K562 (cell line): ENCODE data around the gene DRC3. TPM values are rescaled to one million over a fixed set of nuclear protein-coding genes. Genes with fewer than 3 reads are reported as not detected.

Experiments used
- BACH1 ChIP-seq: fragments of 200-800 bp; sonication (Bioruptor generic); IDR thresholded peaks from 2 replicates; pipeline ENCODE4 v1.6.1; 2016; ENCODE audit warnings: missing genetic modification characterization, missing compliant biosample characterization
- HDAC6 ChIP-seq: IDR thresholded peaks from 2 replicates; pipeline ENCODE4 v1.6.1; 2012; ENCODE audit warnings: low read depth, mild to moderate bottlenecking, control low read depth, inconsistent platforms, low read length, moderate library complexity
- KAT7 ChIP-seq: sonication (generic); formaldehyde crosslinking; IDR thresholded peaks from 2 replicates; pipeline ENCODE4 v1.8.0; 2022; ENCODE audit warnings: missing genetic modification reagents, mild to moderate bottlenecking, borderline replicate concordance
- NCOA1 ChIP-seq: fragments of 450-650 bp; IDR thresholded peaks from 2 replicates; pipeline ENCODE4 v1.6.1; 2016; ENCODE audit warnings: low read depth
- PHTF2 ChIP-seq: fragments of 250-450 bp; sonication (Bioruptor Pico); IDR thresholded peaks from 2 replicates; pipeline ENCODE4 v1.5.0; 2021; ENCODE audit warnings: mild to moderate bottlenecking
- PML ChIP-seq: IDR thresholded peaks from 2 replicates; pipeline ENCODE4 v1.6.1; 2012; ENCODE audit warnings: low read length, inconsistent platforms
- RBM39 ChIP-seq: fragments of 200-400 bp; formaldehyde crosslinking; optimal IDR thresholded peaks from 2 replicates; pipeline ENCODE3; 2018; ENCODE audit warnings: low read depth, low read length
- SRSF9 ChIP-seq: fragments of 200-400 bp; formaldehyde crosslinking; IDR thresholded peaks from 2 replicates; pipeline ENCODE4 v1.6.1; 2017; ENCODE audit warnings: low read depth, low read length, borderline replicate concordance
- TARDBP ChIP-seq: fragments of 450-650 bp; IDR thresholded peaks from 2 replicates; pipeline ENCODE4 v1.6.1; 2016
- TRIM24 ChIP-seq, 2 experiments: fragments of 450-650 bp; IDR thresholded peaks; 2 replicates each; pipeline ENCODE4 v1.6.1; 2016
- polyA plus RNA-seq, 8 experiments: library from polyadenylated mRNA; depleted of rRNA in 4 of 8; stranded (reverse) in 5 of 8; unstranded in 3 of 8; fragments of >200 nt; fragmentation: Nextera tagmentation in 2 of 8; fragmentation: Illumina TruSeq in 1 of 8; extraction: Ambion mirVana in 2 of 8; extraction: Trizol in 1 of 8; gene quantifications; 2 replicates each; pipeline versions ENCODE4 v1.2.1 to v1.2.3, GENCODE V29; 2011 to 2014; ENCODE audit warnings: inconsistent platforms in 1 of 8, missing spikeins in 1 of 8
- total RNA-seq, 7 experiments: library from RNA; depleted of rRNA in 6 of 7; stranded (reverse); fragments of >200 nt in 6 of 7; fragmentation: Illumina TruSeq in 2 of 7; extraction: Trizol in 2 of 7; gene quantifications; 2 replicates each; pipeline versions ENCODE4 v1.2.1 to v1.2.3, GENCODE V29; 2011 to 2021; ENCODE audit warnings: low replicate concordance in 1 of 7
- TF ChIP-seq, protein P1 (sequence below): fragments of 250-450 bp; sonication (Bioruptor Pico); IDR thresholded peaks from 2 replicates; pipeline ENCODE4 v1.5.0; 2021
- TF ChIP-seq, protein P2 (sequence below): fragments of 250-450 bp; sonication (Bioruptor Pico); IDR thresholded peaks from 2 replicates; pipeline ENCODE4 v1.5.0; 2021; ENCODE audit warnings: mild to moderate bottlenecking, moderate library complexity
- TF ChIP-seq, protein P3 (sequence below): fragments of 200-800 bp; sonication (Bioruptor generic); IDR thresholded peaks from 2 replicates; pipeline ENCODE4 v1.6.1; 2017; ENCODE audit warnings: missing genetic modification characterization, missing compliant biosample characterization
- TF ChIP-seq, protein P4 (sequence below), 2 experiments: fragments of 450-650 bp; IDR thresholded peaks; 2 replicates each; pipeline ENCODE4 v1.6.1; 2018; ENCODE audit warnings: mild to moderate bottlenecking in 2 of 2, low read depth in 1 of 2; ENCODE audit not compliant: partially characterized antibody in 2 of 2
- TF ChIP-seq, protein P5 (sequence below): sonication (generic); IDR thresholded peaks from 2 replicates; pipeline ENCODE4 v1.6.1; 2016

The DRC3 gene
- total and polyA plus RNA-seq, 9 of the 15 experiments (the other 6 are each of a cell fraction or from before 2014, with no cell fraction given) = 0.10 to 0.84 (median 0.30) TPM; not detected in 3

DNA sequence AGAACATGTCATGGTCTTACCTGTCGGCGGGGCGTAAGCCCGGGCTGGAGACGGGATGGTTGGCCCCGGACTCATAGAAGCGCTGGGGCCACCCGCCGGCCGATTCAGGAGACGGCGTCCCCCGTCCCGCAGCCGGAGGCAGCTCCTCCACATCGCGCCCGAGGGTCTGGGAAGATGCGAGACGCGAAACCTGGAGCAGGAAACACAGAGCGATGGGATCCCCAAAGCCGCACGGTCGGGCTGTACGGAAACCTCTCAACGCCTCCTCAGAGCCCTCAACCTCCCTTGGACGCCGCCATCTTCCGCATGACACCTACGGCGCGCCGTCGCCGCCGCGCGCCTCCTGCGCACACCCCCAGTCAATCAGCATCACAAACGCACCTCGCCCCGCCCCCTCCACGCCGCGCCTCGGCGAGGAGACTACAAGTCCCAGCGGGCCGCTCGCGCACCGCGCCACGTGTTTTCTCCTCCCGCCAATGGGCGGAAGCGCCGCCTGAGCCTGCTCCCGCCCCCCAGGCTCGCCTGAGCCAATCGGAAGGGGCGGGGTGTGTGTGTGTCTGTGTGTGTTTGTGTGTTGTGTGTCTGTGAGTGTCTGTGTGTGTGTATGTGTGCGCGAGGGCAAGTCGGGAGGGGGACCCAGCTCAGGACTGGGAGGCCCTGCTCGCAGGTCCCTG, 66.3 kb downstream of the DRC3 start, which contains the start of the genes ATPAF2 and GID4 (continued):
- TF ChIP-seq KAT7 (CRISPR knock-in tag) = 0 out of 2 replicates have a peak, but pooled peaks have one; percentile 28
- TF ChIP-seq PML = no peak
- TF ChIP-seq PHTF2 (CRISPR knock-in tag) = no peak
- TF ChIP-seq, protein P1, sequence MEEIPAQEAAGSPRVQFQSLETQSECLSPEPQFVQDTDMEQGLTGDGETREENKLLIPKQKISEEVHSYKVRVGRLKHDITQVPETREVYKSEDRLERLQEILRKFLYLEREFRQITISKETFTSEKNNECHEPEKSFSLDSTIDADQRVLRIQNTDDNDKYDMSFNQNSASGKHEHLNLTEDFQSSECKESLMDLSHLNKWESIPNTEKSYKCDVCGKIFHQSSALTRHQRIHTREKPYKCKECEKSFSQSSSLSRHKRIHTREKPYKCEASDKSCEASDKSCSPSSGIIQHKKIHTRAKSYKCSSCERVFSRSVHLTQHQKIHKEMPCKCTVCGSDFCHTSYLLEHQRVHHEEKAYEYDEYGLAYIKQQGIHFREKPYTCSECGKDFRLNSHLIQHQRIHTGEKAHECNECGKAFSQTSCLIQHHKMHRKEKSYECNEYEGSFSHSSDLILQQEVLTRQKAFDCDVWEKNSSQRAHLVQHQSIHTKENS (CRISPR knock-in tag) = no peak
- TF ChIP-seq, protein P2, sequence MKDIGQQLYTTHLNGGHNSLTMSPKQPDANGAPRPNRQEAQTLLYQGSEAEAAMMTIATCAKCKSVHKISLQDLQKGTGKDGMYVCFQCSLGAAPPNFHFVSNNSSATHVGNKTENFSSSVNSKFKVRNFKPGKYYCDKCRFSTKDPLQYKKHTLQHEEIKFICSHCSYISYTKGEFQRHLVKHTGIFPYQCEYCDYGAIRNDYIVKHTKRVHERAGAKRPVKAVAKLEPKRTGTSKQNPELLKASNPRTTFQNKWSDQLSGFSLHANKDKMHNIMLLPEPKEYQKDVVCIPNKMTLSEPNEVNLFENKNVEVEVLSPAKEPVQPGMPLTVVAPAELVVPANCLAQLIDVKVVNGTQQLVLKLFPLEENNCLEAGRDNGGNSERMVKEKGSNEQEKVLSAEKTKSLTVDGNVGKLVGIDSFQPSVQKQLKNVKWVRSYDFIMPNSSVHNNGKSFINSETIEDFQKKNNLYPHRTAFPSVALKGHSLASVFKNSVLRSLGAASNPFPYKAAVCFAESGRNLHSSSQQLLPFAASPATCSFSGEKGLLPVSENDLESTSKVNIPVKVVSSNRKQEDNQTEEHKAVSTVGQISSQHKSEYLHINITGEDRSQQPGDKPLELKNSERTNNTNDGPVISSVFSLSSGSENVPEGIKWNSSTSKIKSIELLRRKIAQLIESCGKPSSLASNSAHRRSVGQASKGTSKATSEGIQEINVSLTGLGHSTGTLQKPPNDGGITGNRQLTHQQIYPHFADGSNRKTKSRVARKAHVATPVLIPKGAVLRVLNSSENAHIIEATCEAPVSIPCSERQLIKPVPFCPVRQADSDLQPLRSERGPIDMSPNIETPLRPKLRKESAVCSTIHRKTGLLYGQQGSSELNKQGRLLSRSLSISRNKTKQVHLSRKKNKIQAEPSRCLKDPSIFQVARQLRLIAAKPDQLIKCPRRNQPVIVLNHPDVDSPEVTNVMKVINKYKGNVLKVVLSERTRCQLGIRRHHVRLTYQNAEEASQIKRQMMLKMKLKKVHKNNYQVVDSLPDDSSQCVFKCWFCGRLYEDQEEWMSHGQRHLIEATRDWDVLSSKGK = no peak
- TF ChIP-seq, protein P3, sequence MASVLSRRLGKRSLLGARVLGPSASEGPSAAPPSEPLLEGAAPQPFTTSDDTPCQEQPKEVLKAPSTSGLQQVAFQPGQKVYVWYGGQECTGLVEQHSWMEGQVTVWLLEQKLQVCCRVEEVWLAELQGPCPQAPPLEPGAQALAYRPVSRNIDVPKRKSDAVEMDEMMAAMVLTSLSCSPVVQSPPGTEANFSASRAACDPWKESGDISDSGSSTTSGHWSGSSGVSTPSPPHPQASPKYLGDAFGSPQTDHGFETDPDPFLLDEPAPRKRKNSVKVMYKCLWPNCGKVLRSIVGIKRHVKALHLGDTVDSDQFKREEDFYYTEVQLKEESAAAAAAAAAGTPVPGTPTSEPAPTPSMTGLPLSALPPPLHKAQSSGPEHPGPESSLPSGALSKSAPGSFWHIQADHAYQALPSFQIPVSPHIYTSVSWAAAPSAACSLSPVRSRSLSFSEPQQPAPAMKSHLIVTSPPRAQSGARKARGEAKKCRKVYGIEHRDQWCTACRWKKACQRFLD (CRISPR knock-in tag) = peak; percentile 38; the same call in 1 of the 2 replicates
- no peak for TF ChIP-seq RBM39
- no peak for TF ChIP-seq BACH1
- TF ChIP-seq, protein P4, sequence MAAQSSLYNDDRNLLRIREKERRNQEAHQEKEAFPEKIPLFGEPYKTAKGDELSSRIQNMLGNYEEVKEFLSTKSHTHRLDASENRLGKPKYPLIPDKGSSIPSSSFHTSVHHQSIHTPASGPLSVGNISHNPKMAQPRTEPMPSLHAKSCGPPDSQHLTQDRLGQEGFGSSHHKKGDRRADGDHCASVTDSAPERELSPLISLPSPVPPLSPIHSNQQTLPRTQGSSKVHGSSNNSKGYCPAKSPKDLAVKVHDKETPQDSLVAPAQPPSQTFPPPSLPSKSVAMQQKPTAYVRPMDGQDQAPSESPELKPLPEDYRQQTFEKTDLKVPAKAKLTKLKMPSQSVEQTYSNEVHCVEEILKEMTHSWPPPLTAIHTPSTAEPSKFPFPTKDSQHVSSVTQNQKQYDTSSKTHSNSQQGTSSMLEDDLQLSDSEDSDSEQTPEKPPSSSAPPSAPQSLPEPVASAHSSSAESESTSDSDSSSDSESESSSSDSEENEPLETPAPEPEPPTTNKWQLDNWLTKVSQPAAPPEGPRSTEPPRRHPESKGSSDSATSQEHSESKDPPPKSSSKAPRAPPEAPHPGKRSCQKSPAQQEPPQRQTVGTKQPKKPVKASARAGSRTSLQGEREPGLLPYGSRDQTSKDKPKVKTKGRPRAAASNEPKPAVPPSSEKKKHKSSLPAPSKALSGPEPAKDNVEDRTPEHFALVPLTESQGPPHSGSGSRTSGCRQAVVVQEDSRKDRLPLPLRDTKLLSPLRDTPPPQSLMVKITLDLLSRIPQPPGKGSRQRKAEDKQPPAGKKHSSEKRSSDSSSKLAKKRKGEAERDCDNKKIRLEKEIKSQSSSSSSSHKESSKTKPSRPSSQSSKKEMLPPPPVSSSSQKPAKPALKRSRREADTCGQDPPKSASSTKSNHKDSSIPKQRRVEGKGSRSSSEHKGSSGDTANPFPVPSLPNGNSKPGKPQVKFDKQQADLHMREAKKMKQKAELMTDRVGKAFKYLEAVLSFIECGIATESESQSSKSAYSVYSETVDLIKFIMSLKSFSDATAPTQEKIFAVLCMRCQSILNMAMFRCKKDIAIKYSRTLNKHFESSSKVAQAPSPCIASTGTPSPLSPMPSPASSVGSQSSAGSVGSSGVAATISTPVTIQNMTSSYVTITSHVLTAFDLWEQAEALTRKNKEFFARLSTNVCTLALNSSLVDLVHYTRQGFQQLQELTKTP (IDR thresholded peaks at IDR 0.05; ENCODE audit: low read depth in 1 of 2, partially characterized antibody in 2 of 2) = peak in 1 of 2 experiments; percentile 78
- TF ChIP-seq, protein P5, sequence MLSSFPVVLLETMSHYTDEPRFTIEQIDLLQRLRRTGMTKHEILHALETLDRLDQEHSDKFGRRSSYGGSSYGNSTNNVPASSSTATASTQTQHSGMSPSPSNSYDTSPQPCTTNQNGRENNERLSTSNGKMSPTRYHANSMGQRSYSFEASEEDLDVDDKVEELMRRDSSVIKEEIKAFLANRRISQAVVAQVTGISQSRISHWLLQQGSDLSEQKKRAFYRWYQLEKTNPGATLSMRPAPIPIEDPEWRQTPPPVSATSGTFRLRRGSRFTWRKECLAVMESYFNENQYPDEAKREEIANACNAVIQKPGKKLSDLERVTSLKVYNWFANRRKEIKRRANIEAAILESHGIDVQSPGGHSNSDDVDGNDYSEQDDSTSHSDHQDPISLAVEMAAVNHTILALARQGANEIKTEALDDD = no peak
- 0 out of 2 replicates have a peak, but pooled peaks have one; percentile 25 for TF ChIP-seq TARDBP
- no peak for TF ChIP-seq NCOA1
- no peak for TF ChIP-seq SRSF9
- no peak for TF ChIP-seq TRIM24 (IDR thresholded peaks at IDR 0.05)
- TF ChIP-seq HDAC6 = no peak
